BE2C (cell line): ENCODE results near the gene ZBTB3.

Experiments
- DNase-seq: peaks from one replicate; pipeline ENCODE4 v3.0.0-alpha.2; 2020
- H3K27me3 ChIP-seq: fragments of 250-450 bp; sonication (Bioruptor Pico); 2 replicates; pipeline ENCODE4 v1.5.1; 2020; ENCODE audit warnings: mild to moderate bottlenecking
- H3K36me3 ChIP-seq: fragments of 250-450 bp; sonication (Bioruptor Pico); 2 replicates; pipeline ENCODE4 v1.5.1; 2020; ENCODE audit warnings: mild to moderate bottlenecking
- H3K4me1 ChIP-seq: fragments of 250-450 bp; sonication (Bioruptor Pico); 2 replicates; pipeline ENCODE4 v1.5.1; 2020
- H3K4me3 ChIP-seq: 2 replicates; pipeline ENCODE4 v1.5.1; 2011; ENCODE audit warnings: low read depth, low read length
- H3K9me3 ChIP-seq: fragments of 250-450 bp; sonication (Bioruptor Pico); 2 replicates; pipeline ENCODE4 v1.5.1; 2020
- TF ChIP-seq, protein P1 (sequence below): IDR thresholded peaks from 2 replicates; pipeline ENCODE4 v1.5.1; 2012; ENCODE audit warnings: mild to moderate bottlenecking, low read depth, low read length

Gene ZBTB3

DNA sequence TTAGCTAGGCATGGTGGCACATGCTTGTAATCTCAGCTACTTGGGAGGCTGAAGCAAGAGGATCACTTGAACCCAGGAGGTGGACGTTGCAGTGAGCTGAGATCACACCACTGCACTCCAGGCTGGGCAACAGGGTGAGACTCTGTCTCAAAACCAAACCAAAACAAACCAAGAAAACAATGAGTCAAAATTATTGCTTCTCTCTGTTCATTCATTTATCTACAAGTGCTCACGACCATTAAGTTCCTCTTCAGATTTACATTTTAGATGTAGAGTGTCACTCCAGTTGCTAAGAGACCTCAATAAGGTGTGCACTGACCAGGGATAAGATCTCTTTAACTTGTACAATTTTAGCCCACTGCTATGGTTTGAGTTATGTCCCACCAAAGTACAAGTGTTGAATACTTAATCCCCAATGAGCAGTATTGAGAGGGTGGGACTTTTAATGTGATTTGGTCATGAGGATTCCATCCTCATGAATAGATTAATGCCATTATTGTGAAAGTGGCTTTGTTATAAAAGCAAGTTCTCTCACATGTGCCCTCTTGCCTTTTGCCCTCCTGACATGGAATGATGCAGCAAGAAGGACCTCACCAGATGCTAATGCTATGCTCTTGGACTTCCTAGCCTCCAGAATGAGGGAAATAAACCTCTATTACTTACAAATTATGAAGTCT is 34.5 kb downstream of the ZBTB3 start:
- H3K36me3 ChIP-seq: peaks cover 76% of the 10 kb centered on the region
- no peaks in the 10 kb centered on the region for H3K4me1 ChIP-seq
- no peaks in the 10 kb centered on the region for H3K27me3 ChIP-seq
- H3K4me3 ChIP-seq: no peak overlapping the region
- no peak for DNase-seq
- H3K9me3 ChIP-seq: no peaks in the 10 kb centered on the region
- TF ChIP-seq, protein P1, sequence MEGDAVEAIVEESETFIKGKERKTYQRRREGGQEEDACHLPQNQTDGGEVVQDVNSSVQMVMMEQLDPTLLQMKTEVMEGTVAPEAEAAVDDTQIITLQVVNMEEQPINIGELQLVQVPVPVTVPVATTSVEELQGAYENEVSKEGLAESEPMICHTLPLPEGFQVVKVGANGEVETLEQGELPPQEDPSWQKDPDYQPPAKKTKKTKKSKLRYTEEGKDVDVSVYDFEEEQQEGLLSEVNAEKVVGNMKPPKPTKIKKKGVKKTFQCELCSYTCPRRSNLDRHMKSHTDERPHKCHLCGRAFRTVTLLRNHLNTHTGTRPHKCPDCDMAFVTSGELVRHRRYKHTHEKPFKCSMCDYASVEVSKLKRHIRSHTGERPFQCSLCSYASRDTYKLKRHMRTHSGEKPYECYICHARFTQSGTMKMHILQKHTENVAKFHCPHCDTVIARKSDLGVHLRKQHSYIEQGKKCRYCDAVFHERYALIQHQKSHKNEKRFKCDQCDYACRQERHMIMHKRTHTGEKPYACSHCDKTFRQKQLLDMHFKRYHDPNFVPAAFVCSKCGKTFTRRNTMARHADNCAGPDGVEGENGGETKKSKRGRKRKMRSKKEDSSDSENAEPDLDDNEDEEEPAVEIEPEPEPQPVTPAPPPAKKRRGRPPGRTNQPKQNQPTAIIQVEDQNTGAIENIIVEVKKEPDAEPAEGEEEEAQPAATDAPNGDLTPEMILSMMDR: no peak

DNA sequence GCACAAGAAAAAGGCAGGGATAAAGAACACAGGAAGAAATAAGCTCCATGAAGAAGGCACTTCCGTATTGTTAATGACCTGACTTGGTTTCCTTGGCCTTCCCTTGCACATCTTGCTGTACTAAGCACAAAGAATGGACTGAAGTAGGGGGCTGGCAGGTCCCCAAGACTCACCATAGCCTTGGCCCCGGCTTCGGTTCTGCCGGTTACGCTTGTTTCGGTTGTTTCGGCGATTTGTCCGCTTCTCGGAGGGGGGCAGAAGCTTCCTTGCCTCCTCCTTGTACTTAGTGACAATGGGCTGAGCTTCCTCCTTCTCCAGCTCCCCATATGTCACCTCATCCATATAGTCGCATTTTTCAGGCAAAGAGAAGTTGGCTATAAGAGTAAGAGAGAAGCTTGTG is 37.1 kb downstream of the ZBTB3 start:
- H3K36me3 ChIP-seq: peaks cover 54% of the 10 kb centered on the region
- DNase-seq: no peak
- H3K4me3 ChIP-seq: no peak overlapping the region
- no peaks in the 10 kb centered on the region for H3K9me3 ChIP-seq
- no peaks in the 10 kb centered on the region for H3K27me3 ChIP-seq
- no peaks in the 10 kb centered on the region for H3K4me1 ChIP-seq
- TF ChIP-seq, protein P1: no peak

DNA sequence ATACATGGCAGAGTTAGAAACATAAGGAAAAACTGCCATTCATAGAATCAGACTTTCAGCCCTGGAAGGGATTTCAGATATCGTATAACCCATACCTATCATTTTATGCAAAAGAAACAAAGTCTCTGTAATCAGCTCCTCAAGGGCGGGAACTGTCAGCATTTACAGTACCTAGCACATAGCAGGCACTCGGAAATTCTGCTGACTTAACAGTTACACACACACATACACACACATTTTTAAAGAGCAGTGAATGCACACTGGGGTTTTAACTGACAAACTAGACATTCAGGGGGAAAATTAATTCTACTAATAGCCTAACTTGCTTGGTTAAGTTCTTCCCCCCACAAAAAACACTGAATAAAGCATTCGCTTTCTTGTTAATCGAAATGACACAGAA is 37.8 kb downstream of the ZBTB3 start:
- H3K9me3 ChIP-seq: no peaks in the 10 kb centered on the region
- H3K36me3 ChIP-seq: peaks cover 55% of the 10 kb centered on the region
- H3K27me3 ChIP-seq: no peaks in the 10 kb centered on the region
- DNase-seq: no peak
- no peaks in the 10 kb centered on the region for H3K4me1 ChIP-seq
- no peak overlapping the region for H3K4me3 ChIP-seq
- TF ChIP-seq, protein P1: no peak

DNA sequence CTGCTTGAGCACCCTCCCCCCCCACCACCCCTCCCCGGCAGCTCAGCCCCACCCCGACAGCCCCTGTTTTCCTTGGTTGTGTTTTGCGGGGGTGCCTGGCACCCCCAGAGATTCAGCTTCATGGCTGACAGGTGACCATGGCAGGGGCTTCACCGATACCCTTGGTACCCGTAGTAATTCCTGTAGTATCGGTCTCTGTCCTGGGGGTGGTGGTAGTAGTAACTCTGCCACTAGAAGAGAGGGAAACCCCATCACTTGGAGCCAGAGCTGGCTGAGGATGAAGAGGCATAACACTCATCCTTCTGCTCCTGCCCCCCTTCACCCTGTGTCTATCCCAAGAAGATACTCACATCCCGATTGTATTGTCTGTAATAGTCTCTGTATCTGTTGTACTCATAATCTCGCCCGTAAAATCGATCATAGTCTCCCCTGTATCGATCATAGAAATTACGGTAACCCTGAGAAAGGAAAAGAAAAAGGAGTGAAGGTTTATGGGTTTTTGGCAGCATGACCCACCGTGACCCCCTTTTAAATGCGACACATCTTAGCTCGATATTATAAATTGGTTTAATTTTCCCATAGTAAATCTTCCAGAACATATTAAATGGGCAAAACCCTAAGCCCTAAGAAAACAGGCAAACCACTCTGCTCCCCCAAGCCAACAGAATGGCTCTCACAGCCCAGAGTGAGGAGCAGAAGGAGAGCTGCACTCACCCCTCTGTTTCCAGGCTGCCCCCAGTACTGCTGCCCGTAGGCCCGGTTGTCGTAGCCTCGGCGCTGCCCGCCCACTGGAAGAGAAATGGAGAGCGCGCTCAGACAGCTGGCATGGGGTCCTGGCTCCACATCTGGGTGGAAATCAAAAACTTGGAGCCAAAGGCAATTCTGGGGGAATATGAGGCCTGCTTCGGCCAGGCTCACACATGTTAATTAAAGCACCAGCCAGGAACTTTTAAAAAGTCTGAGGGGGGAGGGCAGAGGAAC is 38.5 kb downstream of the ZBTB3 start:
- DNase-seq: no peak
- H3K9me3 ChIP-seq: no peaks in the 10 kb centered on the region
- no peak overlapping the region for H3K4me3 ChIP-seq
- no peaks in the 10 kb centered on the region for H3K27me3 ChIP-seq
- H3K4me1 ChIP-seq: no peaks in the 10 kb centered on the region
- peaks cover 53% of the 10 kb centered on the region for H3K36me3 ChIP-seq
- TF ChIP-seq, protein P1: no peak

DNA sequence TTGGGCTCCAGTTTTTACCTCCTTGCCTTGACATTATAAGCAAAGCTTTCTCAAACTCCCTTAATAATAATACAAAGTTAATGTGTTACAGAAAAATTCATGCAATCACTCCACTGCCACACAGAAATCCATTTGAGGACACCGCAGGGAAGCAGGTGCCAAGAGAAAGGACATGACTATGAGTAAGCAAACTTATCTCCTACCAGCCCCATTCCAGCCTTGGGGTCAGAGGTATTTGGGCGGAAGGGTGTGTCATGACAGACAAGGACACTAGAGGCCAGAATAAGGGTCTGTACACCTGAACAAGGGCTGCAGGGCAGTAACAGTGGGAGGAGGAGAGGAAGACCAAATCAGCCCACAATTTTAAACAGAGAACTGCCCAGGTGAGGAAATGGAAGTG is 40.6 kb downstream of the ZBTB3 start:
- no peak overlapping the region for H3K4me3 ChIP-seq
- no peaks in the 10 kb centered on the region for H3K27me3 ChIP-seq
- H3K9me3 ChIP-seq: no peaks in the 10 kb centered on the region
- no peak for DNase-seq
- H3K4me1 ChIP-seq: peaks cover 5% of the 10 kb centered on the region; the same call in 1 of the 2 replicates
- peaks cover 47% of the 10 kb centered on the region for H3K36me3 ChIP-seq
- TF ChIP-seq, protein P1: no peak
